Right lobe of liver (tissue), 6 donors: Measurements from ENCODE around the gene MRPL14. TPM values are rescaled to one million over a fixed set of nuclear protein-coding genes. Genes with fewer than 3 reads are reported as not detected.

Experiments
- ATAC-seq, 4 donors: fragments of 200-7000 bp; cut with Tn5 transposase; one replicate each; pipeline ENCODE4 v1.9.1; 2020; ENCODE audit warnings: mild to moderate bottlenecking in 4 of 4, moderate library complexity in 4 of 4
- DNase-seq, 3 donors: peaks; one replicate each; pipeline ENCODE4 v3.0.0-alpha.2; 2020
- H3K27ac ChIP-seq, 3 donors: fragments of 200-600 bp; one replicate each; pipeline ENCODE4 v1.8.0; 2022
- H3K27me3 ChIP-seq, 2 donors: fragments of 200-600 bp; one replicate each; pipeline ENCODE4 v1.8.0; 2022
- H3K36me3 ChIP-seq, 4 donors: fragments of 200-600 bp; sonication (generic) in 1 of 4; one replicate each; pipeline versions ENCODE4 v1.5.1 to v1.8.0; 2017 to 2022; ENCODE audit warnings: control low read depth in 1 of 4
- H3K4me1 ChIP-seq, 4 donors: fragments of 200-600 bp; sonication (generic) in 1 of 4; one replicate each; pipeline versions ENCODE4 v1.5.1 to v1.8.0; 2017 to 2022; ENCODE audit warnings: control low read depth in 1 of 4
- H3K4me3 ChIP-seq, 3 donors: fragments of 200-600 bp; one replicate each; pipeline ENCODE4 v1.8.0; 2022
- H3K9me3 ChIP-seq, 4 donors: fragments of 200-600 bp; sonication (generic) in 1 of 4; one replicate each; pipeline versions ENCODE4 v1.5.1 to v1.8.0; 2017 to 2022; ENCODE audit warnings: control low read depth in 1 of 4
- CTCF ChIP-seq, 4 donors: fragments of 200-600 bp in 3 of 4; fragments of 450-650 bp in 1 of 4; IDR thresholded peaks; one replicate each; pipeline versions ENCODE4 v1.5.1 to v1.8.0; 2016 to 2022; ENCODE audit warnings: antibody characterized with exemption in 4 of 4, mild to moderate bottlenecking in 2 of 4
- POLR2A ChIP-seq: fragments of 450-650 bp; IDR thresholded peaks from one replicate; pipeline ENCODE4 v1.6.1; 2017; ENCODE audit warnings: antibody characterized with exemption, mild to moderate bottlenecking
- WGBS: methylation state at CpG from one replicate; pipeline ENCODE4 v1.1.6; 2018; ENCODE audit warnings: low coverage, low lambda C conversion rate; ENCODE audit not compliant: insufficient coverage; ENCODE audit errors: missing lambda C conversion rate; 5-methylcytosine and 5-hydroxymethylcytosine counted together
- intact Hi-C, 2 donors: fragments of 100-400 bp; cut with DNase I; formaldehyde crosslinking; loops; one replicate each; pipeline versions ENCODE4 v1.11.2 to v1.14.1; 2022
- total RNA-seq, 6 experiments: library from RNA; depleted of rRNA in 2 of 6; stranded (reverse); fragments of >200 nt in 2 of 6; fragmentation: NEBNext Ultra II Directional in 3 of 6; extraction: Animal tissue kit (Norgen Biotek cat#: 25700) in 3 of 6; gene quantifications; one replicate each; pipeline versions ENCODE4 v1.1.0 to v1.2.4, GENCODE V29; 2016 to 2023
- donor health status: DM: no; HTN: yes; CAD: no.
- donor health status: DM: no; HTN: no; CAD: no.
- donor health status: DM: no; HTN: no; CAD: no.
- donor health status: DM: no; HTN: yes; CAD: no.
- donor health status: DM: no; HTN: yes; CAD: no.

The MRPL14 gene
- total RNA-seq, 6 experiments from 2014 or later: 26.5 to 70.0 (median 35.4) TPM

- intact Hi-C loops: loop anchor here (5.0 to 10.0 kb wide), 3 partner anchors 311 to 418 kb away; partner anchors contain the start of gene VEGFA (in 1 of the 2)
- DNase-seq: no peak
These were observed 44.4 kb downstream of the MRPL14 start for GRCh38 chr6:44082872-44083321.

GRCh38 chr6:44081753-44082152 is 45.5 kb downstream of the MRPL14 start:
- H3K27me3 ChIP-seq: no peaks in the 10 kb centered on the region
- intact Hi-C loops: loop anchor here (5.0 to 10.0 kb wide), 3 partner anchors 309 to 417 kb away; partner anchors contain the start of gene VEGFA (in 1 of the 2)
- TF ChIP-seq POLR2A (no peak), CTCF (IDR thresholded peaks at IDR 0.05) (no peak)
- peaks cover 0 to 5% (median under 1%) of the 10 kb centered on the region in 4 donors for H3K4me1 ChIP-seq
- H3K36me3 ChIP-seq: no peaks in the 10 kb centered on the region
- ATAC-seq (no peak), DNase-seq (no peak)
- H3K27ac ChIP-seq: no peak overlapping the region
- no peaks in the 10 kb centered on the region for H3K9me3 ChIP-seq
- no peak overlapping the region for H3K4me3 ChIP-seq
- 100% methylated on average over 1 of the region's 6 CpGs for WGBS

More at GRCh38 chr6:44082872-44083321, 44.4 kb downstream of the MRPL14 start:
- no peak overlapping the region for H3K27ac ChIP-seq
- no peak for ATAC-seq
- H3K4me3 ChIP-seq: no peak overlapping the region
- no peaks in the 10 kb centered on the region for H3K9me3 ChIP-seq
- H3K36me3 ChIP-seq: no peaks in the 10 kb centered on the region
- no peaks in the 10 kb centered on the region for H3K27me3 ChIP-seq
- TF ChIP-seq CTCF (IDR thresholded peaks at IDR 0.05) (no peak), POLR2A (no peak)
- H3K4me1 ChIP-seq: peaks cover 0 to 5% (median 2%) of the 10 kb centered on the region in 4 donors
- 57% methylated on average over 1 of the region's 8 CpGs for WGBS

- intact Hi-C loops: loop anchor here (5.0 to 10.0 kb wide), 3 partner anchors 309 to 416 kb away; partner anchors contain the start of gene VEGFA (in 1 of the 2)
- no peak for ATAC-seq
- Histone ChIP-seq H3K9me3 (no peaks in the 10 kb centered on the region), H3K36me3 (no peaks in the 10 kb centered on the region), H3K4me1 (peaks cover 0 to 13% (median 0%) of the 10 kb centered on the region in 4 donors), H3K27ac (no peak overlapping the region), H3K27me3 (no peaks in the 10 kb centered on the region), H3K4me3 (no peak overlapping the region)
- no peak for TF ChIP-seq CTCF (IDR thresholded peaks at IDR 0.05)
- TF ChIP-seq POLR2A: no peak
- no peak for DNase-seq
- 69% methylated on average over 6 of the region's 11 CpGs for WGBS
These were observed 46.4 kb downstream of the MRPL14 start for GRCh38 chr6:44080561-44081521.

GRCh38 chr6:44079672-44080071 is 47.6 kb downstream of the MRPL14 start:
- WGBS: 100% methylated on average over 1 of the region's 3 CpGs
- intact Hi-C loops: loop anchor here (5.0 to 10.0 kb wide), 4 partner anchors 307 to 415 kb away; partner anchors contain the start of gene VEGFA (in 1 of the 2)
- DNase-seq: no peak

More at GRCh38 chr6:44079672-44080071, 47.6 kb downstream of the MRPL14 start:
- TF ChIP-seq POLR2A: no peak
- TF ChIP-seq CTCF (IDR thresholded peaks at IDR 0.05): no peak
- no peak overlapping the region for H3K27ac ChIP-seq
- ATAC-seq: no peak
- H3K27me3 ChIP-seq: no peaks in the 10 kb centered on the region
- no peak overlapping the region for H3K4me3 ChIP-seq
- H3K4me1 ChIP-seq: peaks cover 0 to 15% (median 0%) of the 10 kb centered on the region in 4 donors
- H3K36me3 ChIP-seq: no peaks in the 10 kb centered on the region
- no peaks in the 10 kb centered on the region for H3K9me3 ChIP-seq
